Loucy (cell line): Measurements from ENCODE around the gene NUS1.

Experiments
- EZH2phosphoT487 ChIP-seq: fragments of 200-600 bp; IDR thresholded peaks from 2 replicates; pipeline ENCODE4 v1.6.1; 2018; ENCODE audit warnings: antibody characterized with exemption, mild to moderate bottlenecking, moderate library complexity, borderline replicate concordance
- TF ChIP-seq, protein P1 (sequence below): fragments of 200-600 bp; sonication (generic); conservative IDR thresholded peaks from 2 replicates; pipeline ENCODE4 v1.5.1; 2014; ENCODE audit warnings: mild to moderate bottlenecking, antibody characterized with exemption, low read length

DNA sequence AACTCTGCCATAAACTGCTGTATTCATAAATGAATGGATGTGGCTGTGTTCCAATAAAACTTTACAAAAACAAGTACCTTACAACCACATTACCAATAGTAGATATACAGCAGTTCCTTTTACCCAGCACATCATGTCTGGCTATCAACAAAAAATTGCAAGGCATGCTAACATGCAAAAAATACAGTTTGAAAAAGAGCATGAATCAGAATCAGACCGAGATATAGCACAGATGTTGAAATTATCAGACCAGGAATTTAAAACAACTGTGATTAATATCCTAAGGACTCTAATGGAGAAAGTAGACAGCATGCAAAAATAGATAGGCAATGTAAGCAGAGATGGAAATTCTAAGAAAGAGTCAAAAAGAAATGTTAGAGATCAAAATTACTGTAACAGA, 8.4 kb upstream of the NUS1 start:
- TF ChIP-seq, protein P1, sequence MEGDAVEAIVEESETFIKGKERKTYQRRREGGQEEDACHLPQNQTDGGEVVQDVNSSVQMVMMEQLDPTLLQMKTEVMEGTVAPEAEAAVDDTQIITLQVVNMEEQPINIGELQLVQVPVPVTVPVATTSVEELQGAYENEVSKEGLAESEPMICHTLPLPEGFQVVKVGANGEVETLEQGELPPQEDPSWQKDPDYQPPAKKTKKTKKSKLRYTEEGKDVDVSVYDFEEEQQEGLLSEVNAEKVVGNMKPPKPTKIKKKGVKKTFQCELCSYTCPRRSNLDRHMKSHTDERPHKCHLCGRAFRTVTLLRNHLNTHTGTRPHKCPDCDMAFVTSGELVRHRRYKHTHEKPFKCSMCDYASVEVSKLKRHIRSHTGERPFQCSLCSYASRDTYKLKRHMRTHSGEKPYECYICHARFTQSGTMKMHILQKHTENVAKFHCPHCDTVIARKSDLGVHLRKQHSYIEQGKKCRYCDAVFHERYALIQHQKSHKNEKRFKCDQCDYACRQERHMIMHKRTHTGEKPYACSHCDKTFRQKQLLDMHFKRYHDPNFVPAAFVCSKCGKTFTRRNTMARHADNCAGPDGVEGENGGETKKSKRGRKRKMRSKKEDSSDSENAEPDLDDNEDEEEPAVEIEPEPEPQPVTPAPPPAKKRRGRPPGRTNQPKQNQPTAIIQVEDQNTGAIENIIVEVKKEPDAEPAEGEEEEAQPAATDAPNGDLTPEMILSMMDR, result no peak
- no peak for TF ChIP-seq EZH2phosphoT487
